ENCODE results near the gene LIFR.

The LIFR gene

DNA sequence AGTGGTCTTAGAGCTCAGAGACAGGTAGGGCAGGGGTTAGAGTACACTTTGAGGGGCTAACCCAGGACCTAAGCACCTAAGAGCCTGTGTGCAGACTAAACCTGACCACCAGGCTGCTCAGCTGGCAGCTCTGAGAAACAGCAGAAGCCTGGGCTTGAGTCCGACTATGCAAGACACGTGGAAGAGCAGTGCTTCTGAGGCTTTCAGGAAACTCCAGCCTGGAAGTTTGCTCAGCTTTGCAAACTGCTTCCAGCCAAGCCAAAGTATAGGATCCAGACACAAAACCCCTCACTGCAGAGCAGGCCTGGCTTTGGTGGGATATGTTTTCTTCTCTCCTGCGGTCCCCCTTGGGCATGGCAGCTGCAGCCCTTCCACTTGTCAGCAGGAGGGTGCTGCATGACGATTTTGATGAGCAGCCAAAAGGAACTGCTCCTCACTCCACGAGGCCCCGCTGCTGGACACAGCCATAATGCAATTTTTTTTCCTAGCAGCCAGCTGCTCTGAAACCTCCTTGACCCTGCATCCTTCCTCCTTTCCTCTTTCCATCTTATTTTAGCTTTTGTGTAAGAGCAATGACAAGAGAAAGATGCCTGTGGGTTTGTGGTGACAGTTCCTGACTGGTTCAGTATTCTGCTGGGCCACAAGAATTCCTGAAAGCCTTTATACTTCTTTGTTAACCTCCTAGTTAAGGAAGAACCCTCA lies 123.1 kb downstream of the LIFR start:
- DNase-seq, result no peak

DNA sequence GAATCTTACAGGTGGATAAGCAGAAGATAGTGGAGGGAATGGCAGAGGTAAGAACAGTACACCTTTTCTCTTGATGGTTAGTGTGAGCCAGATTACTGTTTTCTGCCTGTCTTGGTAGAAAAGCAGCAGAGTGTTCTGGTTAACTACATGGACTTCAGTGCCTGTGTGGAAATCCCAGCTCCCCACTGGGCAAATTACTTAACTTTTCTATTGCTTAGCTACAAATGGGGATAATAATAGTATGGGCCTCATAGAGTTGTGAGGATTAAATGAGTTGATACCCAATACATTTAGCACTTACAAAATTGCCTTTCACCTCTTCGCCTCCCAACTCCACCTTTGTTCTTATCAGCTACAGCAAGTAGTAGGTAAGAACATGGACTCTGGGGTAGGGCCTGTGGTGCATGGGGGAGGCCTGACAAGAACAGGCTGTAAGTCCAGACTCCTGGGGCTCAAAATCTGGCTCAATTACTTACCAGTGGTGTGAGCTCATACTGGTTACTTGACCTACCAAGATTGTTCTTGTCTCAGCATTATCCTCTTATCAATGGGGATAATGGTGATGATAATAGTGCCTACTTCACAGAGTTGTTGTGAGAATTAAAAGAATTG lies 125.1 kb downstream of the LIFR start:
- DNase-seq, result no peak

DNA sequence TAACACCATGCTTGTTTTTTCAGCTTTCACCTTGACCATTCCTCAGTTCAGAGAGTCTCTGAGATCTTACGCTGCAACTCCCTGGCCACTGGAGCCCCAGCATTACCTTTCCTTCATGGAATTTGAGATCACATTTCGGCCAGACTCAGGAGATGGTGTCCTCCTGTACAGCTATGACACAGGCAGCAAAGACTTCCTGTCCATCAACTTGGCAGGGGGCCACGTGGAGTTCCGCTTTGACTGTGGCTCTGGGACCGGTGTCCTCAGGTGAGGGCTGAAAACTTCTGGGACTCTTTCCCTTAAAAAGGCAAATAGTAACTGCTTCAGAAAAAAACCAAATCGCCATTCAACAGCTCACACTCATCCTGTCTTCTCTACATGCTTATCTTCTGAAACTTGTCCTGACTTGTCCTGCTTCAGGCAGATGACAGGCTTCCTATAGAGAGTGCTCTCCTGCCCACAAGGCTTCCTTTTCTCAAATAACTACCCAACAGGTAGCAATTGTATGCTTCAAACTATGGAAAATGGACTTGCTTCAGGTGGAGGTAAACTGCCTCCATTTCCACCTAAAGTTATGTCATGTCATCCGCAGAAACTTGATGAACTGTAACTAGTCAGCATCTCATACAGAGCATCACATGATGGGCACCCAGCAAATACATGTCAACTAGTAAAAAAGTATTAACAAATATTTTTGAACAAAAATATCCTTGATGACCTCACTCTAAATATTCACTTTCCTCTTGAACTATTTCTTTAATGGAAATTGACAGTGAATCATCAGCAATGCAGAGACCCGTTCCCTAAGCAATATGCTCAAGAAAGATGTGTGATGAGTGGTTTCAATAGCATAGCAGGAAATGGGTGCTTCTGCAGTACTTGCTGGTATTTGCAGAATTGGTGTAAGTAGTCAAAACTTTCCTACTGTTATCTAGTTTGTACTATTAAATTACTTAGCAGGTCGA lies 129.2 kb downstream of the LIFR start:
- no peak for DNase-seq

DNA sequence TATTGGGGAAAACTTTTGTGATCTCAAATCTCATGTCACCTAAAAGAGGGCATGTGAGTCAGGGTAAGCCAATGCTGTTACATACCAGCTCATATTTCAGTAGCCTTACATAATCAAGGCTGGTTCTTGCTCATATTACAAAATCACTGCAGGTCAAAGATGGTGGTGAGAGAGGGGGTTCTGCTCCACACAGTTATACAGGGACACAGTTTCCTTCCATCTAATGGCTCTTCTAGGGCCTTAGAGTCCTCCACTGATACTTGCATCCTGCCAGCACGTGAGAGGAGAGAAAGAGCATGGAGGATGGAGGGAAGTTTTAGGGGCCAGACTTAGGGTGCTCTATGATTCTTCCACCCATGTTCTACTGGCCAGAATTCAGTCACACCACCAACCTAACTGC lies 130.0 kb downstream of the LIFR start:
- DNase-seq, result no peak

Data from NCI-H526 treated with DMSO at 0.1 percent for 48 hours (cell line).